IMR-90 (cell line): Measurements from ENCODE around the gene ZNF548. TPM values are rescaled to one million over a fixed set of nuclear protein-coding genes. Genes with fewer than 3 reads are reported as not detected.

ENCODE experiments used
- ATAC-seq: fragments of 200-7000 bp; cut with Tn5 transposase; 2 replicates; pipeline ENCODE4 v1.9.1; 2020; ENCODE audit warnings: low read depth, mild to moderate bottlenecking, moderate library complexity
- BruUV-seq: library from RNA; stranded (reverse); fragments of 400-500 nt; replicated peaks from 2 replicates; lab custom pipeline; 2021; lab: Mats Ljungman, UMichigan
- CTCF ChIA-PET: fragments of 300-600 bp; formaldehyde crosslinking; extraction: SDS; loops from one replicate; lab custom pipeline; 2021; ENCODE audit warnings: antibody characterized with exemption; lab: Yijun Ruan, JAX
- POLR2A ChIA-PET: fragments of 300-600 bp; sonication (Branson Sonifier 250); formaldehyde crosslinking; loops from one replicate; lab custom pipeline; 2022; ENCODE audit warnings: antibody characterized with exemption; ENCODE audit not compliant: unreplicated experiment; lab: Charles Lee
- DNase-seq: peaks from one replicate; pipeline ENCODE4 v3.0.0; 2013
- H2AFZ ChIP-seq: replicated peaks from 2 replicates; pipeline ENCODE3; 2013; ENCODE audit warnings: low read length, mild to moderate bottlenecking; ENCODE audit not compliant: poor library complexity
- H2AK5ac ChIP-seq: 2 replicates; pipeline ENCODE4 v1.6.1; 2013; ENCODE audit warnings: low read depth, low read length, inconsistent platforms
- H2AK9ac ChIP-seq: replicated peaks from 2 replicates; pipeline ENCODE3; 2013; ENCODE audit warnings: mild to moderate bottlenecking, low read depth, low read length, moderate library complexity; ENCODE audit not compliant: poor library complexity
- H2BK120ac ChIP-seq: 2 replicates; pipeline ENCODE4 v1.6.1; 2013; ENCODE audit warnings: low read depth, low read length, inconsistent platforms
- H2BK15ac ChIP-seq: 3 replicates; pipeline ENCODE4 v1.6.1; 2013; ENCODE audit warnings: low read depth, low read length, inconsistent platforms
- H2BK20ac ChIP-seq: 2 replicates; pipeline ENCODE4 v1.6.1; 2013; ENCODE audit warnings: low read depth, mild to moderate bottlenecking, inconsistent platforms, low read length, moderate library complexity
- H2BK5ac ChIP-seq: 2 replicates; pipeline ENCODE4 v1.6.1; 2013; ENCODE audit warnings: mild to moderate bottlenecking, low read depth, low read length, inconsistent platforms; ENCODE audit not compliant: poor library complexity, severe bottlenecking
- H3K14ac ChIP-seq: replicated peaks from 2 replicates; pipeline ENCODE4 v1.6.1; 2013; ENCODE audit warnings: low read depth, low read length, inconsistent platforms
- H3K18ac ChIP-seq: 2 replicates; pipeline ENCODE4 v1.6.1; 2013; ENCODE audit warnings: low read depth, low read length, control low read depth
- H3K23ac ChIP-seq: 2 replicates; pipeline ENCODE4 v1.6.1; 2013; ENCODE audit warnings: low read depth, low read length, inconsistent platforms
- H3K27ac ChIP-seq: 2 replicates; pipeline ENCODE4 v1.5.1; 2013; ENCODE audit warnings: mild to moderate bottlenecking, control low read depth, low read length; ENCODE audit not compliant: insufficient read depth
- H3K27me3 ChIP-seq: 2 replicates; pipeline ENCODE4 v1.6.1; 2013; ENCODE audit warnings: low read length; ENCODE audit not compliant: control insufficient read depth, insufficient read depth
- H3K36me3 ChIP-seq: 2 replicates; pipeline ENCODE4 v1.6.1; 2013; ENCODE audit warnings: low read length, mixed read lengths; ENCODE audit not compliant: control insufficient read depth, insufficient read depth
- H3K4ac ChIP-seq: 2 replicates; pipeline ENCODE4 v1.6.1; 2013; ENCODE audit warnings: low read depth, low read length, inconsistent platforms
- H3K4me1 ChIP-seq: 2 replicates; pipeline ENCODE4 v1.6.1; 2013; ENCODE audit warnings: low read length, mixed read lengths; ENCODE audit not compliant: control insufficient read depth, insufficient read depth
- H3K4me2 ChIP-seq: 2 replicates; pipeline ENCODE4 v1.6.1; 2013; ENCODE audit warnings: low read depth, mild to moderate bottlenecking, control low read depth, low read length, moderate library complexity
- H3K4me3 ChIP-seq: 2 replicates; pipeline ENCODE4 v1.5.1; 2013; ENCODE audit warnings: low read depth, mild to moderate bottlenecking, control low read depth, low read length, moderate library complexity; ENCODE audit not compliant: insufficient read depth
- H3K56ac ChIP-seq: 2 replicates; pipeline ENCODE4 v1.6.1; 2013; ENCODE audit warnings: low read length, inconsistent platforms; ENCODE audit not compliant: insufficient read depth; ENCODE audit errors: extremely low read depth
- H3K79me1 ChIP-seq, 2 experiments: 2 replicates each; pipeline ENCODE4 v1.6.1; 2013; ENCODE audit warnings: low read length in 2 of 2, inconsistent platforms in 1 of 2, low read depth in 1 of 2
- H3K9ac ChIP-seq: 2 replicates; pipeline ENCODE4 v1.6.1; 2013; ENCODE audit warnings: low read depth, low read length, control low read depth
- H3K9me1 ChIP-seq: 2 replicates; pipeline ENCODE4 v1.6.1; 2013; ENCODE audit warnings: low read length, inconsistent platforms; ENCODE audit not compliant: insufficient read depth
- H3K9me3 ChIP-seq: 2 replicates; pipeline ENCODE4 v1.6.1; 2013; ENCODE audit warnings: low read length; ENCODE audit not compliant: control insufficient read depth, insufficient read depth
- H4K20me1 ChIP-seq: 2 replicates; pipeline ENCODE4 v1.6.1; 2013; ENCODE audit warnings: low read length, inconsistent platforms; ENCODE audit not compliant: insufficient read depth
- H4K5ac ChIP-seq: 2 replicates; pipeline ENCODE4 v1.6.1; 2013; ENCODE audit warnings: mild to moderate bottlenecking, low read depth, low read length, control low read depth
- H4K8ac ChIP-seq, 2 experiments: 2 replicates each; pipeline ENCODE4 v1.6.1; 2013; ENCODE audit warnings: low read depth in 2 of 2, low read length in 2 of 2, control low read depth in 1 of 2, inconsistent platforms in 1 of 2
- H4K91ac ChIP-seq: 2 replicates; pipeline ENCODE4 v1.6.1; 2013; ENCODE audit warnings: low read depth, low read length, inconsistent platforms; ENCODE audit not compliant: insufficient read depth
- BHLHE40 ChIP-seq: fragments of 150-350 bp; IDR thresholded peaks from 2 replicates; pipeline ENCODE4 v1.6.1; 2016; ENCODE audit warnings: mild to moderate bottlenecking, low read depth, low read length
- CEBPB ChIP-seq: IDR thresholded peaks from 2 replicates; pipeline ENCODE4 v1.6.1; 2012; ENCODE audit warnings: low read depth, low read length, improper control_type of control experiment
- CHD1 ChIP-seq: IDR thresholded peaks from 2 replicates; pipeline ENCODE4 v1.6.1; 2012; ENCODE audit warnings: low read depth, low read length, improper control_type of control experiment
- FOS ChIP-seq: fragments of 150-350 bp; IDR thresholded peaks from 2 replicates; pipeline ENCODE4 v1.6.1; 2016; ENCODE audit warnings: low read depth, low read length
- MAFK ChIP-seq: IDR thresholded peaks from 2 replicates; pipeline ENCODE4 v1.6.1; 2012; ENCODE audit warnings: low read depth, low read length, improper control_type of control experiment
- MAZ ChIP-seq: IDR thresholded peaks from 2 replicates; pipeline ENCODE4 v1.6.1; 2012; ENCODE audit warnings: low read depth, mild to moderate bottlenecking, low read length, improper control_type of control experiment, moderate library complexity, borderline replicate concordance
- MXI1 ChIP-seq: IDR thresholded peaks from 2 replicates; pipeline ENCODE4 v1.6.1; 2012; ENCODE audit warnings: low read depth, mild to moderate bottlenecking, low read length, moderate library complexity, borderline replicate concordance
- NFE2L2 ChIP-seq: fragments of 150-350 bp; IDR thresholded peaks from 2 replicates; pipeline ENCODE4 v1.6.1; 2016; ENCODE audit warnings: low read depth, mild to moderate bottlenecking, low read length
- POLR2A ChIP-seq: IDR thresholded peaks from 2 replicates; pipeline ENCODE4 v1.6.1; 2012; ENCODE audit warnings: mild to moderate bottlenecking, low read depth, low read length
- RAD21 ChIP-seq: IDR thresholded peaks from 2 replicates; pipeline ENCODE4 v1.6.1; 2012; ENCODE audit warnings: low read length, improper control_type of control experiment
- RCOR1 ChIP-seq: IDR thresholded peaks from 2 replicates; pipeline ENCODE4 v1.6.1; 2012; ENCODE audit warnings: mild to moderate bottlenecking, low read length, improper control_type of control experiment; ENCODE audit not compliant: insufficient replicate concordance
- RFX5 ChIP-seq: IDR thresholded peaks from 2 replicates; pipeline ENCODE4 v1.8.0; 2012; ENCODE audit warnings: low read depth, mild to moderate bottlenecking, low read length, moderate library complexity
- SMC3 ChIP-seq: fragments of 150-350 bp; IDR thresholded peaks from 2 replicates; pipeline ENCODE4 v1.6.1; 2016; ENCODE audit warnings: low read depth, mild to moderate bottlenecking, antibody characterized with exemption, low read length, moderate library complexity
- WGBS, 2 experiments: methylation state at CpG; one replicate each; pipeline versions ENCODE4 v1.1.5 to v1.1.7; 2013; ENCODE audit warnings: missing lambda C conversion rate in 2 of 2; ENCODE audit not compliant: insufficient read length in 1 of 2; ENCODE audit errors: extremely low coverage in 2 of 2; 5-methylcytosine and 5-hydroxymethylcytosine counted together
- dilution Hi-C: fragments of 300-500 bp; cut with HindIII; formaldehyde crosslinking; loops from one replicate; pipeline ENCODE4 v1.14.3; 2018; ENCODE audit warnings: low sequenced_read_pairs; ENCODE audit not compliant: unreplicated experiment
- in situ Hi-C: fragments of 300-500 bp; cut with MboI; formaldehyde crosslinking; loops from 3 replicates; pipeline ENCODE4 v1.14.3; 2019; ENCODE audit warnings: low sequenced_read_pairs, inconsistent platforms, mixed read lengths
- intact Hi-C: fragments of 100-400 bp; cut with micrococcal nuclease; formaldehyde crosslinking; loops from 2 replicates; pipeline ENCODE4 v1.10.0; 2022
- polyA plus RNA-seq, 3 experiments: library from polyadenylated mRNA; depleted of rRNA; stranded (reverse); fragments of >200 nt; gene quantifications; 2 replicates each; pipeline ENCODE4 v1.2.3, GENCODE V29; 2012; ENCODE audit warnings: low replicate concordance in 1 of 3
- total RNA-seq: library from RNA; depleted of rRNA; stranded (reverse); fragments of >200 nt; gene quantifications from 2 replicates; pipeline ENCODE4 v1.2.3, GENCODE V29; 2012
- TF ChIP-seq, protein P1 (sequence below): fragments of 150-350 bp; IDR thresholded peaks from 2 replicates; pipeline ENCODE4 v1.6.1; 2017; ENCODE audit warnings: mild to moderate bottlenecking, antibody characterized with exemption, low read length, low read depth
- TF ChIP-seq, protein P2 (sequence below): fragments of 150-350 bp; IDR thresholded peaks from 2 replicates; pipeline ENCODE4 v1.6.1; 2016; ENCODE audit warnings: low read depth, mild to moderate bottlenecking, low read length, moderate library complexity, borderline replicate concordance
- TF ChIP-seq, protein P3 (sequence below): conservative IDR thresholded peaks from 2 replicates; pipeline ENCODE4 v1.5.1; 2012; ENCODE audit warnings: mild to moderate bottlenecking, low read depth, low read length, improper control_type of control experiment

ZNF548 gene
- total and polyA plus RNA-seq, 2 of the 4 experiments (the other 2 are of a cell fraction), result 7.5 to 24.2 TPM

DNA sequence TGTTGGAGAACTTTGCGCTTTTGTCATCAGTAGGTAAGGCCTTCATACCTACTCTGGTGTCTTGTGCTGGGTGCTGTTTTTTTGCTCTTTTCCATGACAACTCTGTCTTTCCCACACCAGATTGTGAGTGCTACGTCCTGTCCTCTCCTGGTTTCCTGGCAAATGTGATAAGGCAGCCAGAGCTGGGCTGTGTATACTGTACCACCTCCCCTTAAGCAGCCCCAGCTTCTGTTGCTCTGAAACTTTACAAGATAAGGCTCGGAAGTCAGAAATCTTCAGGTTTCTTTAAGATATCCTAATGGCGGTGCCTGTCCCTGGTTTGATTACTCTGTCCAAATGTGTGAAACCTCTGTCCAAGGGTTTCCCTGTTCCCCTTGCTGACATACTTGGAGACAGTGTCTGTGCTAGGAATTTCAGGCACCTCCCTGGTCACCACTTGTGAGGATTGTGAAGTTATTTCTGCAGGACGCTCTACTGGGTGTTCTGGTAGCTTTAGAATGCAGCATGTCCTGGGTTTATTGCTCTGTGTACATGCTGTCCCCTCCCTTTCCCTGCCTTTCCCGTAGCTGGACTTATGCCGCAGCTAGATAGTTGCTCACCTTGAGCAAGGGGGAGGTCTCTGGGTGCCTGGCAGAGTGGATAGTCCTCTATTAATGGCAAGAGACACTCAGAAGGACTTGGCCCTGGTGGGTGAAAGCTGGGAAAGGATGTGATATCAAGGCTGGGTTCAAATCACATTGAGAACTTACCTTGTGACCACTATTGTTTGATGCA lies 52.5 kb downstream of the ZNF548 start:
- Histone ChIP-seq H3K9me1 (no peaks in the 10 kb centered on the region), H3K36me3 (peaks cover 25% of the 10 kb centered on the region), H3K79me1 (peaks cover 31 to 49% of the 10 kb centered on the region in 2 experiments), H3K27ac (no peak overlapping the region), H3K9ac (no peak overlapping the region), H3K27me3 (no peaks in the 10 kb centered on the region), H3K23ac (no peak overlapping the region), H2BK5ac (no peak overlapping the region), H3K4me1 (no peaks in the 10 kb centered on the region), H3K4me2 (no peak overlapping the region), H4K91ac (no peak overlapping the region), H4K5ac (no peak overlapping the region), H2BK15ac (no peak overlapping the region), H2AK5ac (no peak overlapping the region), H2BK120ac (no peak overlapping the region), H3K4ac (no peak overlapping the region), H2BK20ac (no peak overlapping the region), H3K14ac (no peak overlapping the region), H2AFZ (no peak overlapping the region), H4K8ac (no peak overlapping the region), H3K18ac (no peak overlapping the region), H2AK9ac (no peak overlapping the region), H4K20me1 (no peaks in the 10 kb centered on the region; the same call in 1 of the 2 replicates), H3K9me3 (peaks cover 22% of the 10 kb centered on the region), H3K4me3 (no peak overlapping the region), H3K56ac (no peak overlapping the region)
- intact Hi-C loops (no loop called here), in situ Hi-C loops (no loop called here), dilution Hi-C loops (no loop called here)
- no TSS peak for BruUV-seq
- no peak for TF ChIP-seq RFX5
- TF ChIP-seq RAD21, result no peak
- TF ChIP-seq RCOR1, result no peak
- TF ChIP-seq, protein P1, sequence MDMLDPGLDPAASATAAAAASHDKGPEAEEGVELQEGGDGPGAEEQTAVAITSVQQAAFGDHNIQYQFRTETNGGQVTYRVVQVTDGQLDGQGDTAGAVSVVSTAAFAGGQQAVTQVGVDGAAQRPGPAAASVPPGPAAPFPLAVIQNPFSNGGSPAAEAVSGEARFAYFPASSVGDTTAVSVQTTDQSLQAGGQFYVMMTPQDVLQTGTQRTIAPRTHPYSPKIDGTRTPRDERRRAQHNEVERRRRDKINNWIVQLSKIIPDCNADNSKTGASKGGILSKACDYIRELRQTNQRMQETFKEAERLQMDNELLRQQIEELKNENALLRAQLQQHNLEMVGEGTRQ, result no peak
- TF ChIP-seq, protein P2, sequence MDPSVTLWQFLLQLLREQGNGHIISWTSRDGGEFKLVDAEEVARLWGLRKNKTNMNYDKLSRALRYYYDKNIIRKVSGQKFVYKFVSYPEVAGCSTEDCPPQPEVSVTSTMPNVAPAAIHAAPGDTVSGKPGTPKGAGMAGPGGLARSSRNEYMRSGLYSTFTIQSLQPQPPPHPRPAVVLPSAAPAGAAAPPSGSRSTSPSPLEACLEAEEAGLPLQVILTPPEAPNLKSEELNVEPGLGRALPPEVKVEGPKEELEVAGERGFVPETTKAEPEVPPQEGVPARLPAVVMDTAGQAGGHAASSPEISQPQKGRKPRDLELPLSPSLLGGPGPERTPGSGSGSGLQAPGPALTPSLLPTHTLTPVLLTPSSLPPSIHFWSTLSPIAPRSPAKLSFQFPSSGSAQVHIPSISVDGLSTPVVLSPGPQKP, result no peak
- no peak for TF ChIP-seq NFE2L2
- no peak for TF ChIP-seq MAZ
- TF ChIP-seq BHLHE40, result no peak
- no peak for TF ChIP-seq MXI1
- no peak for TF ChIP-seq MAFK
- TF ChIP-seq, protein P3, sequence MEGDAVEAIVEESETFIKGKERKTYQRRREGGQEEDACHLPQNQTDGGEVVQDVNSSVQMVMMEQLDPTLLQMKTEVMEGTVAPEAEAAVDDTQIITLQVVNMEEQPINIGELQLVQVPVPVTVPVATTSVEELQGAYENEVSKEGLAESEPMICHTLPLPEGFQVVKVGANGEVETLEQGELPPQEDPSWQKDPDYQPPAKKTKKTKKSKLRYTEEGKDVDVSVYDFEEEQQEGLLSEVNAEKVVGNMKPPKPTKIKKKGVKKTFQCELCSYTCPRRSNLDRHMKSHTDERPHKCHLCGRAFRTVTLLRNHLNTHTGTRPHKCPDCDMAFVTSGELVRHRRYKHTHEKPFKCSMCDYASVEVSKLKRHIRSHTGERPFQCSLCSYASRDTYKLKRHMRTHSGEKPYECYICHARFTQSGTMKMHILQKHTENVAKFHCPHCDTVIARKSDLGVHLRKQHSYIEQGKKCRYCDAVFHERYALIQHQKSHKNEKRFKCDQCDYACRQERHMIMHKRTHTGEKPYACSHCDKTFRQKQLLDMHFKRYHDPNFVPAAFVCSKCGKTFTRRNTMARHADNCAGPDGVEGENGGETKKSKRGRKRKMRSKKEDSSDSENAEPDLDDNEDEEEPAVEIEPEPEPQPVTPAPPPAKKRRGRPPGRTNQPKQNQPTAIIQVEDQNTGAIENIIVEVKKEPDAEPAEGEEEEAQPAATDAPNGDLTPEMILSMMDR, result no peak
- TF ChIP-seq SMC3, result no peak
- no peak for TF ChIP-seq CHD1
- TF ChIP-seq POLR2A, result no peak
- no peak for TF ChIP-seq FOS
- no peak for TF ChIP-seq CEBPB
- ATAC-seq (no peak), DNase-seq (no peak)
- 100% methylated on average over 1 of the region's 7 CpGs; no CpG with 5 or more reads in 1 of the 2 experiments for WGBS, 2 experiments
- CTCF ChIA-PET, result no interaction called here
- POLR2A ChIA-PET, result no interaction called here
